Osteoblast (primary cell): ENCODE results near the gene KMT2A. TPM values are rescaled to one million over a fixed set of nuclear protein-coding genes. Genes with fewer than 3 reads are reported as not detected.

Experiments used
- DNase-seq: peaks from one replicate; pipeline ENCODE4 v3.0.0; 2011; ENCODE audit warnings: low spot score, mixed read lengths; ENCODE audit not compliant: insufficient read length; ENCODE audit errors: missing footprints
- H2AFZ ChIP-seq: 2 replicates; pipeline ENCODE4 v1.6.0; 2011; ENCODE audit warnings: mild to moderate bottlenecking, low read length
- H3K27ac ChIP-seq: 2 replicates; pipeline ENCODE4 v1.5.1; 2011; ENCODE audit warnings: mild to moderate bottlenecking, low read depth, low read length, moderate library complexity
- H3K27me3 ChIP-seq: 2 replicates; pipeline ENCODE4 v1.6.0; 2012; ENCODE audit warnings: mild to moderate bottlenecking, control low read depth, inconsistent platforms, low read length, moderate library complexity; ENCODE audit not compliant: insufficient read depth
- H3K36me3 ChIP-seq: 2 replicates; pipeline ENCODE4 v1.5.1; 2011; ENCODE audit warnings: mild to moderate bottlenecking, low read length, control low read depth, moderate library complexity; ENCODE audit not compliant: insufficient read depth
- H3K4me1 ChIP-seq: 2 replicates; pipeline ENCODE4 v1.5.1; 2011; ENCODE audit warnings: mild to moderate bottlenecking, low read length, control low read depth, moderate library complexity; ENCODE audit not compliant: insufficient read depth
- H3K4me2 ChIP-seq: 2 replicates; pipeline ENCODE4 v1.6.0; 2011; ENCODE audit warnings: mild to moderate bottlenecking, low read length; ENCODE audit not compliant: insufficient read depth
- H3K4me3 ChIP-seq: fragments of 200-600 bp; sonication (generic); 3 replicates; pipeline ENCODE4 v1.5.1; 2012; ENCODE audit warnings: mild to moderate bottlenecking, low read length, inconsistent platforms; ENCODE audit not compliant: insufficient read depth
- H3K79me2 ChIP-seq: 2 replicates; pipeline ENCODE4 v1.6.0; 2012; ENCODE audit warnings: mild to moderate bottlenecking, low read length, control low read depth, inconsistent platforms; ENCODE audit not compliant: insufficient read depth
- H3K9me3 ChIP-seq: 2 replicates; pipeline ENCODE4 v1.5.1; 2011; ENCODE audit warnings: low read depth, low read length, control low read depth
- H4K20me1 ChIP-seq: 2 replicates; pipeline ENCODE4 v1.6.0; 2012; ENCODE audit warnings: mild to moderate bottlenecking, low read length, control low read depth; ENCODE audit not compliant: insufficient read depth
- CTCF ChIP-seq: IDR thresholded peaks from 2 replicates; pipeline ENCODE4 v1.5.1; 2011; ENCODE audit warnings: mild to moderate bottlenecking, low read depth, low read length, moderate library complexity; ENCODE audit errors: extremely low read depth
- total RNA-seq: library from RNA; depleted of rRNA; stranded (reverse); fragments of >200 nt; gene quantifications from 2 replicates; pipeline ENCODE4 v1.2.3, GENCODE V29; 2012

The KMT2A gene
- total RNA-seq, 1 donor: 38.4 TPM

DNA sequence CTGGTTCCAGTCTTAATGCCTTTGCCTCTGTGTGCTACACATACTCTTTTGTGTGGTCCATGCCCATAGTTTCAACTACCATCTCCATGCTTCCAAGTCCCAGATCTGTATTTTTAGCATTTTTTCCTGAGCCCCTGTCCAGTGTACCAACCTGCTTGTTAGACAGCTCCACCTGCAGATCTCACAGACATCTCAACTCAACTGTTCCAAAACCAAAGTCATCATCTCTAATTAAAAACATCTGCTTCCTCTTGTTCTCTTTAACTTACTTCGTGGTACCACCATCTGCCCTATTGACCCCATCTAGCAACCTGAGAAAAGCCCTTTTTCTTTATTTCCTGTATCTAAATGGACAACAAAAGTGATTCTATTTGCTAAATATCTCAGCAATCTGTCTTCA is 8.6 kb upstream of the KMT2A start:
- no peak for TF ChIP-seq CTCF

GRCh38 chr11:118430956-118431355 is 5.3 kb upstream of the KMT2A start:
- no peak overlapping the region for H2AFZ ChIP-seq
- H3K79me2 ChIP-seq: no peaks in the 10 kb centered on the region
- peak; percentile 13 for TF ChIP-seq CTCF
- H3K4me2 ChIP-seq: no peak overlapping the region
- H3K27me3 ChIP-seq: no peaks in the 10 kb centered on the region
- H3K36me3 ChIP-seq: no peaks in the 10 kb centered on the region
- peaks cover 14% of the 10 kb centered on the region for H3K4me1 ChIP-seq
- H3K9me3 ChIP-seq: no peaks in the 10 kb centered on the region
- no peak for DNase-seq
- H4K20me1 ChIP-seq: no peaks in the 10 kb centered on the region
- H3K27ac ChIP-seq: no peak overlapping the region
- H3K4me3 ChIP-seq: no peak overlapping the region

More for the DNA sequence above, 8.6 kb upstream of the KMT2A start:
- Histone ChIP-seq H3K4me3 (no peak overlapping the region), H3K79me2 (no peaks in the 10 kb centered on the region), H3K4me2 (no peak overlapping the region), H3K27me3 (no peaks in the 10 kb centered on the region), H2AFZ (no peak overlapping the region), H3K9me3 (no peaks in the 10 kb centered on the region), H3K4me1 (no peaks in the 10 kb centered on the region), H3K36me3 (no peaks in the 10 kb centered on the region), H4K20me1 (no peaks in the 10 kb centered on the region), H3K27ac (no peak overlapping the region)
- peak; percentile 62 for DNase-seq

- Histone ChIP-seq H3K4me2 (peak overlapping the region; percentile 100), H3K27ac (no peak overlapping the region), H3K4me1 (peaks cover 25% of the 10 kb centered on the region), H3K27me3 (no peaks in the 10 kb centered on the region), H3K36me3 (no peaks in the 10 kb centered on the region), H4K20me1 (peaks cover 20% of the 10 kb centered on the region), H3K79me2 (peaks cover 26% of the 10 kb centered on the region), H2AFZ (peak overlapping the region; percentile 95), H3K4me3 (peak overlapping the region; percentile 82), H3K9me3 (no peaks in the 10 kb centered on the region)
- DNase-seq: no peak
- TF ChIP-seq CTCF: no peak
Observed at GRCh38 chr11:118434123-118434552, 2.2 kb upstream of the KMT2A start.

GRCh38 chr11:118434553-118435289 is 1.6 kb upstream of the KMT2A start:
- H3K79me2 ChIP-seq: peaks cover 32% of the 10 kb centered on the region
- H3K4me2 ChIP-seq: peak overlapping the region; percentile 100
- peak overlapping the region; percentile 95 for H2AFZ ChIP-seq
- H3K36me3 ChIP-seq: no peaks in the 10 kb centered on the region
- DNase-seq: peak; percentile 83
- peaks cover 26% of the 10 kb centered on the region for H4K20me1 ChIP-seq
- no peaks in the 10 kb centered on the region for H3K9me3 ChIP-seq
- H3K27ac ChIP-seq: no peak overlapping the region
- H3K27me3 ChIP-seq: no peaks in the 10 kb centered on the region
- H3K4me1 ChIP-seq: peaks cover 25% of the 10 kb centered on the region
- TF ChIP-seq CTCF: no peak
- H3K4me3 ChIP-seq: peak overlapping the region; percentile 82
